ENCODE results near the gene S100A12. TPM values are rescaled to one million over a fixed set of nuclear protein-coding genes. Genes with fewer than 3 reads are reported as not detected.

Gene S100A12
- total and polyA plus RNA-seq, 2 donors (not counting 3 experiments of a cell fraction or from before 2014, with no cell fraction given), result not detected

DNA sequence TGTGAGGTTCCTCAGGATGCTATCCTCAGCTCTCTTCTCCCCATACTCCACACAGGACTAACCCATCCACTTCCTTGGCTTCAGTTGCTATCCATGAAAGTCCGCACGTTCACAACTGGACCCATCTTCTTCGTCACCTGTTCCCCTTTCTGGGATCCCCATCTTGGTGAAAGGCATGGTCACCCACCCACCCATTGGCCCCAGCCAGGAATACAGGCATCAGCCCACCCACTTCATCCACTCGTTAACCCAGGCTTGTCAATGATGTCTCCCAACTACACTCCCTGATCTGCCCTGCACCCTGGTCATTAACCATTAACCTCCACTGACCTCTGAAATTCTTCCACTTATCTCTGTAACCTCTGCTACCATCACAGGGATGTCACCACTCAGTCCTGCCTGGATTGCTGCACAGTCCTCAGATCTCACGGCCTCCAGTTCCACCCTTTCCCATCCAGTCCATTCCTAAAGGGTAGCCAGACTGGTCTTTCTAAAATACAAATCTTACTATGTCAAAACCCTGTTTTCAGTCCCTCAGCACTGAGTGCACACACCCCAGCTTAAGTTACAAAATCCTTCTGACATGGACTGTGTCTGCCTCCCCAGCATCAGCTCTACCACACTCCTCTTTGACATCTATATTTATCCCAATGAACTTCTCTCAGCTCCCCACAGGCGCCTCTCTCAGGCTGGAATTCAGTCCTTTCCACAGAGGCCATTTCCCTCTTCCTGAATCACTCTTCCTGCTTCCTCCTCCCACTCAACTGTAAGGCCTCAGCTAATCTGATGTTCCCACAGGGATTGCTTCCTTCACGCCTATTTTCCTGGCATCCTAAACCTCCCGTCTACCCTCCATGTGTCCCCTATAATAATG is 37.2 kb downstream of the S100A12 start:
- TF ChIP-seq POLR2AphosphoS5 (IDR thresholded peaks at IDR 0.05; ENCODE audit: insufficient read depth, low read depth, low read length) (no peak), EZH2 (IDR thresholded peaks at IDR 0.05; ENCODE audit: borderline replicate concordance, low read depth, low read length, severe bottlenecking) (no peak), FOS (IDR thresholded peaks at IDR 0.05; ENCODE audit: borderline replicate concordance, insufficient read depth, low read length) (no peak), POLR2A (IDR thresholded peaks at IDR 0.05; ENCODE audit: low read depth, low read length) (no peak), JUN (IDR thresholded peaks at IDR 0.05; ENCODE audit: borderline replicate concordance, insufficient read depth, insufficient read length, low read depth) (no peak), MYC (IDR thresholded peaks at IDR 0.05; ENCODE audit: low read depth, low read length) (no peak), GATA2 (IDR thresholded peaks at IDR 0.05; ENCODE audit: insufficient read depth, insufficient read length, low read depth, low read length) (no peak)
- TF ChIP-seq, protein P1, sequence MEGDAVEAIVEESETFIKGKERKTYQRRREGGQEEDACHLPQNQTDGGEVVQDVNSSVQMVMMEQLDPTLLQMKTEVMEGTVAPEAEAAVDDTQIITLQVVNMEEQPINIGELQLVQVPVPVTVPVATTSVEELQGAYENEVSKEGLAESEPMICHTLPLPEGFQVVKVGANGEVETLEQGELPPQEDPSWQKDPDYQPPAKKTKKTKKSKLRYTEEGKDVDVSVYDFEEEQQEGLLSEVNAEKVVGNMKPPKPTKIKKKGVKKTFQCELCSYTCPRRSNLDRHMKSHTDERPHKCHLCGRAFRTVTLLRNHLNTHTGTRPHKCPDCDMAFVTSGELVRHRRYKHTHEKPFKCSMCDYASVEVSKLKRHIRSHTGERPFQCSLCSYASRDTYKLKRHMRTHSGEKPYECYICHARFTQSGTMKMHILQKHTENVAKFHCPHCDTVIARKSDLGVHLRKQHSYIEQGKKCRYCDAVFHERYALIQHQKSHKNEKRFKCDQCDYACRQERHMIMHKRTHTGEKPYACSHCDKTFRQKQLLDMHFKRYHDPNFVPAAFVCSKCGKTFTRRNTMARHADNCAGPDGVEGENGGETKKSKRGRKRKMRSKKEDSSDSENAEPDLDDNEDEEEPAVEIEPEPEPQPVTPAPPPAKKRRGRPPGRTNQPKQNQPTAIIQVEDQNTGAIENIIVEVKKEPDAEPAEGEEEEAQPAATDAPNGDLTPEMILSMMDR (IDR thresholded peaks at IDR 0.05; ENCODE audit: extremely low read depth in 1 of 2, insufficient read depth in 1 of 2, low read depth in 1 of 2, low read length in 2 of 2), result no peak
- TF ChIP-seq, protein P2, sequence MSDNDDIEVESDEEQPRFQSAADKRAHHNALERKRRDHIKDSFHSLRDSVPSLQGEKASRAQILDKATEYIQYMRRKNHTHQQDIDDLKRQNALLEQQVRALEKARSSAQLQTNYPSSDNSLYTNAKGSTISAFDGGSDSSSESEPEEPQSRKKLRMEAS (IDR thresholded peaks at IDR 0.05; ENCODE audit: insufficient read depth, insufficient read length), result no peak
- Histone ChIP-seq H2AFZ (ENCODE audit: low read depth, low read length) (no peak overlapping the region), H3K27me3 (ENCODE audit: control insufficient read depth in 2 of 2, insufficient read depth in 2 of 2, low read length in 2 of 2) (no peaks in the 10 kb centered on the region), H4K20me1 (replicated peaks; ENCODE audit: control insufficient read depth, extremely low read depth, insufficient read depth, low read length) (no peaks in the 10 kb centered on the region), H3K4me1 (ENCODE audit: control insufficient read depth, extremely low read depth, insufficient read depth, low read length) (no peaks in the 10 kb centered on the region), H3K4me3 (replicated peaks in 1 of 3; ENCODE audit: insufficient read depth in 1 of 3, low read depth in 1 of 3, low read length in 3 of 3) (no peak overlapping the region), H3K36me3 (ENCODE audit: control insufficient read depth in 2 of 2, extremely low read depth in 1 of 2, insufficient read depth in 2 of 2, low read length in 2 of 2) (no peaks in the 10 kb centered on the region), H3K27ac (ENCODE audit: insufficient read depth, low read depth, low read length) (no peak overlapping the region), H3K79me2 (ENCODE audit: control insufficient read depth, insufficient read depth, low read length) (no peaks in the 10 kb centered on the region), H3K9me3 (replicated peaks; ENCODE audit: control insufficient read depth, insufficient read depth, low read length) (no peaks in the 10 kb centered on the region), H3K9me1 (replicated peaks; ENCODE audit: control insufficient read depth, extremely low read depth, insufficient read depth, low read length) (no peaks in the 10 kb centered on the region), H3K9ac (replicated peaks; ENCODE audit: extremely low read depth, insufficient read depth, low read length) (no peak overlapping the region), H3K4me2 (ENCODE audit: insufficient read depth, low read length) (no peak overlapping the region)
- dilution Hi-C loops (cut with MboI; ENCODE audit: extremely low pct_ligation_motif_present, low sequenced_read_pairs), result no loop called here
- intact Hi-C loops (cut with micrococcal nuclease), result no loop called here
- BruUV-seq (replicated peaks), result no TSS peak
- CTCF ChIA-PET, result interaction anchor here (1.5 kb wide), 1 partner anchor 156 kb away, joined by 3 read pairs; no protein-coding TSS in a partner anchor
- POLR2A ChIA-PET, result no interaction called here
- FAIRE-seq, result no peak
- no peak for DNase-seq (ENCODE audit: low read depth, low spot score)
